Peyer's patch (tissue), 4 donors: ENCODE results near the gene UBE4B. TPM values are rescaled to one million over a fixed set of nuclear protein-coding genes. Genes with fewer than 3 reads are reported as not detected.

Experiments used
- DNase-seq, 3 donors: peaks; one replicate each; pipeline ENCODE4 v3.0.0-alpha.2; 2017 to 2019
- H3K27ac ChIP-seq, 4 donors: fragments of 200-600 bp; sonication (generic); one replicate each; pipeline ENCODE4 v1.5.1; 2016 to 2019
- H3K27me3 ChIP-seq, 2 donors: fragments of 200-600 bp; sonication (generic); one replicate each; pipeline ENCODE4 v1.5.1; 2019
- H3K36me3 ChIP-seq, 3 donors: fragments of 200-600 bp; sonication (generic); one replicate each; pipeline ENCODE4 v1.5.1; 2016 to 2019
- H3K4me1 ChIP-seq, 4 donors: fragments of 200-600 bp; sonication (generic); one replicate each; pipeline ENCODE4 v1.5.1; 2016 to 2019
- H3K4me3 ChIP-seq, 4 donors: fragments of 200-600 bp; sonication (generic); 1 replicate in 3 of 4; 2 replicates in 1 of 4; pipeline ENCODE4 v1.5.1; 2016 to 2019; ENCODE audit warnings: mild to moderate bottlenecking in 1 of 4
- H3K9me3 ChIP-seq, 4 donors: fragments of 200-600 bp; sonication (generic); one replicate each; pipeline ENCODE4 v1.5.1; 2016 to 2019; ENCODE audit warnings: mild to moderate bottlenecking in 1 of 4
- CTCF ChIP-seq, 6 experiments: fragments of 450-650 bp in 4 of 6; fragments of 200-600 bp in 2 of 6; sonication (generic) in 1 of 6; IDR thresholded peaks; one replicate each; pipeline ENCODE4 v1.5.1; 2017 to 2019; ENCODE audit warnings: antibody characterized with exemption in 6 of 6, mild to moderate bottlenecking in 3 of 6, moderate library complexity in 1 of 6
- POLR2A ChIP-seq, 2 donors: fragments of 450-650 bp; IDR thresholded peaks; one replicate each; pipeline ENCODE4 v1.5.1; 2017; ENCODE audit warnings: antibody characterized with exemption in 2 of 2, mild to moderate bottlenecking in 2 of 2, moderate library complexity in 2 of 2
- total RNA-seq, 4 donors: library from RNA; depleted of rRNA; stranded (reverse); fragments of >200 nt; gene quantifications; one replicate each; pipeline ENCODE4 v1.1.0, GENCODE V29; 2016

UBE4B gene
- total RNA-seq: 100 to 1,000 TPM in 1 of 4 donors, 10 to 100 TPM in 3; 40.3 to 102 (median 67.8) TPM

GRCh38 chr1:10032590-10033358 is at the start of gene UBE4B:
UBE4B (plus strand) TSS chr1:10032958; CDS start chr1:10033671, 713 bp downstream.
- no peaks in the 10 kb centered on the region for H3K9me3 ChIP-seq
- peak within 1 kb of the TSS; percentile 92 to 96 (median 93) for H3K27ac ChIP-seq
- TF ChIP-seq POLR2A (IDR thresholded peaks at IDR 0.05) (peak in 1 of 2 donors; percentile 41), CTCF (IDR thresholded peaks at IDR 0.05) (peak; percentile 78 to 95 (median 94))
- H3K27me3 ChIP-seq: no peaks in the 10 kb centered on the region
- H3K36me3 ChIP-seq: peaks cover 0 to 15% (median 0%) of the 10 kb centered on the region in 3 donors
- H3K4me3 ChIP-seq: peak within 1 kb of the TSS; percentile 78 to 99 (median 88)
- peaks cover 0 to 19% (median 3%) of the 10 kb centered on the region in 4 donors for H3K4me1 ChIP-seq
- peak; percentile 98 to 99 (median 99) for DNase-seq

- H3K9me3 ChIP-seq: no peaks in the 10 kb centered on the region
- no peaks in the 10 kb centered on the region for H3K4me1 ChIP-seq
- H3K27me3 ChIP-seq: no peaks in the 10 kb centered on the region
- no peak for TF ChIP-seq CTCF (IDR thresholded peaks at IDR 0.05)
- TF ChIP-seq POLR2A (IDR thresholded peaks at IDR 0.05): no peak
- no peak overlapping the region for H3K4me3 ChIP-seq
- DNase-seq: no peak
- H3K36me3 ChIP-seq: peaks cover 0 to 46% (median 0%) of the 10 kb centered on the region in 3 donors
- no peak overlapping the region for H3K27ac ChIP-seq
These were observed 48.5 kb upstream of the UBE4B start for GRCh38 chr1:9984253-9984652.

- Histone ChIP-seq H3K9me3 (no peaks in the 10 kb centered on the region), H3K27ac (no peak overlapping the region), H3K27me3 (no peaks in the 10 kb centered on the region), H3K4me3 (no peak overlapping the region), H3K4me1 (no peaks in the 10 kb centered on the region), H3K36me3 (peaks cover 0 to 38% (median 0%) of the 10 kb centered on the region in 3 donors)
- TF ChIP-seq POLR2A (IDR thresholded peaks at IDR 0.05) (no peak), CTCF (IDR thresholded peaks at IDR 0.05) (no peak)
- no peak for DNase-seq
These were observed 47.8 kb upstream of the UBE4B start for GRCh38 chr1:9985001-9985400.

GRCh38 chr1:9989773-9990172 is 43.0 kb upstream of the UBE4B start:
- Histone ChIP-seq H3K4me3 (no peak overlapping the region), H3K9me3 (no peaks in the 10 kb centered on the region), H3K36me3 (no peaks in the 10 kb centered on the region), H3K27me3 (no peaks in the 10 kb centered on the region), H3K27ac (no peak overlapping the region), H3K4me1 (no peaks in the 10 kb centered on the region)
- no peak for DNase-seq
- TF ChIP-seq POLR2A (IDR thresholded peaks at IDR 0.05) (no peak), CTCF (IDR thresholded peaks at IDR 0.05) (no peak)

- Histone ChIP-seq H3K4me1 (no peaks in the 10 kb centered on the region), H3K9me3 (no peaks in the 10 kb centered on the region), H3K27ac (no peak overlapping the region), H3K27me3 (no peaks in the 10 kb centered on the region), H3K36me3 (no peaks in the 10 kb centered on the region), H3K4me3 (no peak overlapping the region)
- TF ChIP-seq POLR2A (IDR thresholded peaks at IDR 0.05) (no peak), CTCF (IDR thresholded peaks at IDR 0.05) (no peak)
- DNase-seq: no peak
These were observed 41.8 kb upstream of the UBE4B start for GRCh38 chr1:9990944-9991343.
